Measurements from ENCODE around the gene CSTB. TPM values are rescaled to one million over a fixed set of nuclear protein-coding genes. Genes with fewer than 3 reads are reported as not detected.

Gene CSTB
- total RNA-seq, 1 experiment from 2014 or later = 40.7 TPM

GRCh38 chr21:43797415-43797814 lies 21.3 kb upstream of the CSTB start:
- H3K56ac ChIP-seq (ENCODE audit: insufficient read length, low read depth, low read length) = no peak overlapping the region
- no peak overlapping the region for H3K14ac ChIP-seq (ENCODE audit: insufficient read depth, low read length)
- no peak for TF ChIP-seq CTCF (conservative IDR thresholded peaks at IDR 0.05)
- H4K5ac ChIP-seq (ENCODE audit: insufficient read length, low read depth, low read length) = no peak overlapping the region
- Mint-ChIP-seq H3K4me3 (no peak overlapping the region), H3K4me1 (no peaks in the 10 kb centered on the region), H3K27ac (no peak overlapping the region), H3K36me3 (ENCODE audit: insufficient read depth in 1 of 3, low read depth in 3 of 3) (peaks cover 70 to 100% (median 98%) of the 10 kb centered on the region in 3 experiments), H3K27me3 (ENCODE audit: low read depth) (no peaks in the 10 kb centered on the region), H3K9me3 (no peaks in the 10 kb centered on the region)
- H4K20me1 ChIP-seq (ENCODE audit: control insufficient read depth, insufficient read depth, insufficient read length) = no peaks in the 10 kb centered on the region
- H3T11ph ChIP-seq (ENCODE audit: low read length) = no peak overlapping the region
- H3K9me3 ChIP-seq (ENCODE audit: control insufficient read depth, low read depth, low read length) = no peaks in the 10 kb centered on the region
- H2BK12ac ChIP-seq (ENCODE audit: insufficient read length, low read depth, low read length) = no peak overlapping the region
- H3K9ac ChIP-seq (ENCODE audit: extremely low read depth, insufficient read length, low read length) = no peak overlapping the region
- no peak overlapping the region for H2BK15ac ChIP-seq (ENCODE audit: low read depth, low read length)
- no peaks in the 10 kb centered on the region for H3K4me1 ChIP-seq (ENCODE audit: insufficient read depth, low read length)
- no peaks in the 10 kb centered on the region for H3K27me3 ChIP-seq (ENCODE audit: insufficient read depth, low read length)
- H2AFZ ChIP-seq (ENCODE audit: low read length) = no peak overlapping the region
- H2BK20ac ChIP-seq (ENCODE audit: low read depth, low read length, poor library complexity, severe bottlenecking) = no peak overlapping the region
- no peak overlapping the region for H4K8ac ChIP-seq (replicated peaks; ENCODE audit: insufficient read length, low read depth, low read length)
- no peak overlapping the region for H3K27ac ChIP-seq (ENCODE audit: insufficient read length, low read depth, low read length)
- no peak overlapping the region for H3K4ac ChIP-seq (ENCODE audit: low read depth, low read length)
- H3K79me2 ChIP-seq (ENCODE audit: insufficient read depth, low read length) = no peaks in the 10 kb centered on the region; the same call in 1 of the 2 replicates
- H3K23me2 ChIP-seq (ENCODE audit: insufficient read length, low read depth, low read length, poor library complexity, severe bottlenecking) = no peaks in the 10 kb centered on the region
- no peak overlapping the region for H3K18ac ChIP-seq (ENCODE audit: insufficient read length, low read depth, low read length)
- no peak overlapping the region for H2AK5ac ChIP-seq (ENCODE audit: insufficient read length, low read length)
- DNase-seq = no peak
- H3K79me1 ChIP-seq (ENCODE audit: insufficient read depth, low read depth, low read length, poor library complexity, severe bottlenecking) = no peaks in the 10 kb centered on the region
- no peak overlapping the region for H2BK5ac ChIP-seq (ENCODE audit: insufficient read length, low read length)
- H4K91ac ChIP-seq (ENCODE audit: insufficient read length, low read depth, low read length) = no peak overlapping the region
- no peak overlapping the region for H3K23ac ChIP-seq (ENCODE audit: insufficient read length, low read depth, low read length)
- WGBS (ENCODE audit: extremely low coverage, insufficient read length, low lambda C conversion rate) = no CpG with 5 or more reads among the region's 19 CpGs
- H3K4me2 ChIP-seq (ENCODE audit: insufficient read depth, insufficient read length, low read length) = no peak overlapping the region
- no peak overlapping the region for H2BK120ac ChIP-seq (ENCODE audit: low read depth, low read length, poor library complexity, severe bottlenecking)
